ENCODE measurements around the gene XYLT1.

Gene XYLT1

DNA sequence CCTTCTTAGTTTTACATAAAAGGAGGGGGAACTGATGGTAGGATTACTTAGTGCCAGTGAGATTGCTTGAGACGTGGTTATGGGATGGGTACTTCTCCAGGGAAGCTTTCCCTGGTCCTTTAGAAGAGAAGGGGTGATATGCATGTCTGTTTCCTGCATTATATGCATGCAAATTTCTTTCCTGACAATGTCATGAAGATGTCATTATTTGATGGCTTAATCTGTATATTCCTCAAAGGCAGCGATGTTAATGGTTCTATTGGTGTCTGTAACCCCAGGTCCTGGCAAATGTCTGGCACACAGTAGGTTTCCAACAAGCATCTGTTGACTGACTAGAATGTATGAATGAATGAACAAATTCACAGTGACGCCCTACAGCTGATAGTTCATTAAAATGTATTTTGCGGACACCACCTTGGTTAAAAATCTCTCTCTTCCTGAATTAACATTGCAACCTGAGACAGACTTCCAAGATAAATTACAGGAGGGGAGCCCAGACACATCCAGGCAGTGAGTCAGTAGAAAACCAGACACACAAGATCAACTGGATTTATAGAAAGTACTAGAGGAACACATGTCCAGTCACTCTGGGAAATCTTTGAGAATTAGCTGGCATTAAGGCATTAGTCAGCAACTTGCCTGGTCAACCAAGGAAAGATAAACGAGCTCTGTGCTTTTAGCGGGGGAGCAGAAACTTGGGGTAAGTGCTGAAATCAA is 293.4 kb downstream of the XYLT1 start:
- DNase-seq (ENCODE audit: low spot score): no peak

GRCh38 chr16:17176199-17176598 is 294.6 kb downstream of the XYLT1 start:
- DNase-seq (ENCODE audit: low spot score): no peak

DNA sequence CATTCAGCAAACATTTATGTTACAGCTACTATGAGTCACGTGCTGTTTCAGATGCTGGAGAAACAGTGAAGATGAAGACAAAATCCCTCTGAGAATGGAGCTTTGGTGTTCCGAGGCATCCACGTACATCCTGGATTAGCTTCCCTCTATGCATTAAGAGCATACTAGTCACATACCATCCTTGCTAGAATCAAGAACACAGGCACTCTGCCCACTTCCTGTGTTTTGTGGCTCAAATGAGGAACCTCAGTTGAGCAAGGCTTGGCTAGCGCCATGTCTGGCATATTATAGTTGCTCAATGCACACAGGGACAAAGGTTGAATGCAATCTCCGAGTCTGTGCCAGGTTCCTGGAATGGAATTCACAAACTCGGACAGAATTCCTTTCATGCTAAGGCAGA is 297.5 kb downstream of the XYLT1 start:
- no peak for DNase-seq (ENCODE audit: low spot score)

GRCh38 chr16:17171250-17172143 is 299.3 kb downstream of the XYLT1 start:
- no peak for DNase-seq (ENCODE audit: low spot score)

DNA sequence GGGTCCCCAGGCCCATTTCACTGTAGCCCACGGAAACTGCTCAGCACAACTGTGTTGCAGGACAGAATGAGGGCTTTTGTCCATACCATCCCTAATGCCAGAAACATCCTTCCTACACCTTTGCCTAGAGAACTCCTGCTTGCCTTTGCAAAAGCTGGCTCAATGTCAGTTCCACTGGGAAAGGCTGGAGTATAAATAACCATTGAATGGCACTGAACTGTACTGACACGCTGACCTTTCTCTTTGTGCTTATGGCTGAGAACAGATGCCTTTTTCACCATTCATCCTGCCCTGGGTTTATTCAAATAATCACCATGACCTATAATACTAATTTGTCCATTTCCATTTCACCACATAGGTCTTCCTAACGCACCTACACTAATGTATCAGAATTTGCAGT is 300.3 kb downstream of the XYLT1 start:
- DNase-seq (ENCODE audit: low spot score): no peak

DNA sequence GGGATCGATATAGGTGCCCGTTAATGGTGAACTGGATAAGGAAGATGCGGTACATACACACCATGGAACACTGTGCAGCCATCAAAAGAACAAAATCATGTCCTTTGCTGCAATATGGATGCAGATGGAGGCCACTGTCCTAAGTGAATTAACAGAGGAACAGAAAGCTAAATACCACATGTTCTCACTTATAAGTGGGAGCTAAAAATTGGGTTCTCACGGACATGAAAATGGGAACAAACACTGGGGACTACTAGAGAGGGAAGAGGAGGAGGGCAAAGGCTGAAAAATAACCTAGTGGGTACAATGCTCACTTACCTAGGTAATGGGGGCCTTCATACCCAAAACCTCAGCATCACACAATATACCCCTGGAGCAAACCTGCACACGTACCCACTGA is 302.6 kb downstream of the XYLT1 start:
- DNase-seq (ENCODE audit: low spot score): no peak

DNA sequence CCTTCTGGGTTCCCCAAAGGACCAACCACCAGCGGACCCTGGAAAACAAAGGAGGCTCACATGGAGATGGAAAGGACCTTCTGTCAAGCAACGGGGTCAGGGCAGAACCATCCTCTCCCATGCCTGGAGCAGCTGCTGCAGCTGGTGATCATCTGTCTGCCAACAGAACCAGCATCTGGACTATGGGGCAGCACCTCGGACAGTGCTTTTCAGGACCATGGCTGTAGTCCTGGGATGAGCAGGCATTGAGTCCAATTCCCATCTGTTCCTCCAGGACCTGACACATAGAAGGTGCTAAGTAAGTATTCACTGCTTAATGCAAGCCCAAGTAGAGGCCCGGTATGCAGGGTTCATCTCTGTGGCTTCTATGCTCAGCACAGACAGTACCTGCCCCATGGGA is 304.7 kb downstream of the XYLT1 start:
- no peak for DNase-seq (ENCODE audit: low spot score)

DNA sequence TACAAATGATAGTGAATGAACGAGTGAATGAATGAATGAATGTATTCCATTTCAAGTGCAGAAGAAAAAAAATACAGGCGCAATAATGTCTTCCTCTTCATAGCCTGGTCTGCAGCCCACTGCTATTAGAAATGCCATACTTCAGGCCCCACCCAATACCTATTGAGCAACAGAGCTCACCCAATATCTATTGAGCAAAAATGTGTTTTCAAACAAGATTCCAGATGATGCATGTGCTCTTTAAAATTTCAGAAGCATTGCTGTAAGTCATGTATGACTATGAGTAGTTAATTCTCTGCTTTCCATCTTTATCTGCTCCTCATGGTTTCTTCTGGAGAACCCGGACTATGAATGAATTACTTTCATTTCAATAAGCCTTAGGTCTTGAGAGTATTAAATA is 308.2 kb downstream of the XYLT1 start:
- no peak for DNase-seq (ENCODE audit: low spot score)

GRCh38 chr16:17160920-17161431 is 309.8 kb downstream of the XYLT1 start:
- DNase-seq (ENCODE audit: low spot score): no peak

DNA sequence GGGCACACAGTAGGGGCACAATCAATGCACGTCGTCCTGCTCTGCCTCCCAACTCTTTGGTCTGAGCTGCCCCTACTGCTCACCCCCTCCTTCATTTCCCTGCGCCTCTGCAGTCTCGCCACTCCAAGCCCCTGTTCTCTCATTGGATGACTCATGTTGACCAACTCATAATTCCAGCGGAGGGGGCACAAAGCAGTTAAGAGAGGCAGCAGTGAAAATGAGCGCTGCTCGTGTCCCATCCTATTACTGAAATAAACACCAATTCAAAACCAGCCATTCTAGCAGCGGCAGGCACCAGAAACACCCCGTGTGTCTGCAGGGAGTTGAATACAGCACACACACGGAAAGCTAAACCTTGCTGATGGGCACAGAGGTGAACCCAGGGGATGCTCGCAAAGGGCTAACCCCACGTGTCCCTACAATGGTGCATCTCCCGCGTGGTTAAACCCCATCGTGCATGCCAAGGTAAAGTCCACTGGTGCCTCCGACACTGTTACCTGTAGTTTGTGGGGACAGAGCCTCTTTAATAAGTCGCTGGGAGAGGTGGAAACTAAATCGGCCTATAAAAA is 310.4 kb downstream of the XYLT1 start:
- no peak for DNase-seq (ENCODE audit: low spot score)

DNA sequence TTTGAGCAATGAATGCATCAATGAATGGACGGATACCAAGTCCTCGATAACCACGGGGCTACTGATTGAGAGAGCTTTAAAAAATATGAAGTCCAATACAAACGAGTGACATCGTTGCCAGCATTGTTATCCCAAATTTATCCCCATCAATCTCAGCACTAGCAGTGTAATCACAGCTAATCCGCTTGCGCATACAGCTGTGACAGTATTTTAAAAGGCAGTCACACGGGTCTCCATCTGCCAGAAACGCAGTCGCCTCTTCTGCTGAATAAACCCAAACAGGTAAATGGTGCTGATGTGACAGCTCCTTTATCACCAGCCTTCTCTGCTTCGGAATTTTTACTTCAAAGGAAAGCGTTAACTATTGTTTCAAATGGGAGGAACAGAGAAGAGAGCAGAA is 311.1 kb downstream of the XYLT1 start:
- no peak for DNase-seq (ENCODE audit: low spot score)

- no peak for DNase-seq (ENCODE audit: low spot score)
These were observed 314.8 kb downstream of the XYLT1 start for GRCh38 chr16:17155936-17156335.

DNA sequence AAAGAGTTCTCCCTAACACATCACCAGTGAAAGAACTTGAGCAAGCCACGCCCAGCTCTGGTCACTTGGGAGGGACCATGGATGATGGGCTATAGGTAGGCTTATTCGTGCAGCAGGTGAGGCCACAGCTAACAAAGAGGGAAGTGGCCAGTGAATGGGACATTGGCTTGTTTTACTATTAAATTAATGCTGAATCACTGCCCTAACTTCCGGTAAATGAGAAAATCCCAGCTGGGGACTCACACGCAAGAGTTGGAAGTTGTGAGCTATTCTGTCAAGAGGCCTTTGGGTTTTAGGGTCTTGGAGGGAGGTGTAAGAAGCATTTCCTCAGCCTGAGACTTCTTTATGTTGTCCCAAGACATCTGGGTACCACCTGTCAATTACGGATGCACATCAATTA is 315.3 kb downstream of the XYLT1 start:
- no peak for DNase-seq (ENCODE audit: low spot score)

- no peak for DNase-seq (ENCODE audit: low spot score)
These were observed 315.8 kb downstream of the XYLT1 start for GRCh38 chr16:17154981-17155380.

GRCh38 chr16:17152311-17152710 is 318.4 kb downstream of the XYLT1 start:
- no peak for DNase-seq (ENCODE audit: low spot score)

DNA sequence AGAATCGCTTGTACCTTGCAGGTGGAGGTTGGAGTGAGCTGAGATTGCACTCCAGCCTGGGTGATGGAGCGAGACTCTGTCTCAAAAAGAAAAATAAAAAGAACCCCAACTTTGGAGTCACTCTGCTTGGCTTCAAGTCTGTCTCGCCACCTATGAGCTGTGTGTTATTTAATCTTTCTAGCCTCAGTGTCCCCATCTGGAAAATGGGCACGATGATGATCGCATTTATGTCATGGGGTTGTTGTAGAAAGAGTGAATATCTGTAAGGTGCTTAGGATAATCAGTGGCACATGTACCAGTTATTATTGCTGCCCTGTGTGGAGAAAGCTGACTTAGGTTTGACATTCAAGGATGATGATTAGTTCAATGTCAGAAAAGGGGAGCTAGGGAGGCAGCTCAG is 319.4 kb downstream of the XYLT1 start:
- no peak for DNase-seq (ENCODE audit: low spot score)

- DNase-seq (ENCODE audit: low spot score): no peak
These were observed 320.8 kb downstream of the XYLT1 start for GRCh38 chr16:17149904-17150483.

- DNase-seq (ENCODE audit: low spot score): no peak
These were observed 322.8 kb downstream of the XYLT1 start for GRCh38 chr16:17147942-17148341.

- no peak for DNase-seq (ENCODE audit: low spot score)
These were observed 325.7 kb downstream of the XYLT1 start for GRCh38 chr16:17145029-17145428.

- no peak for DNase-seq (ENCODE audit: low spot score)
These were observed 326.3 kb downstream of the XYLT1 start for GRCh38 chr16:17144431-17144830.

- no peak for DNase-seq (ENCODE audit: low spot score)
These were observed 327.0 kb downstream of the XYLT1 start for GRCh38 chr16:17143546-17144419.

GRCh38 chr16:17138801-17139200 is 332.0 kb downstream of the XYLT1 start:
- no peak for DNase-seq (ENCODE audit: low spot score)

All from CD4-positive, alpha-beta T cell treated with Interleukin-6 at 100 ng/mL for 8 hours (primary cell).